HepG2 (cell line): Measurements from ENCODE around the gene VCL. TPM values are rescaled to one million over a fixed set of nuclear protein-coding genes. Genes with fewer than 3 reads are reported as not detected.

ENCODE experiments used
- ATAC-seq: fragments of 200-7000 bp; cut with Tn5 transposase; 3 replicates; pipeline ENCODE4 v1.9.1; 2020; ENCODE audit warnings: mild to moderate bottlenecking, moderate library complexity
- BruUV-seq: library from RNA; stranded (reverse); fragments of 400-500 nt; replicated peaks from 2 replicates; lab custom pipeline; 2021; lab: Mats Ljungman, UMichigan
- CTCF ChIA-PET: fragments of 300-600 bp; formaldehyde crosslinking; extraction: SDS; loops from one replicate; lab custom pipeline; 2021; ENCODE audit warnings: low total read pairs, inconsistent platforms, low intra/inter-chr PET ratio; lab: Yijun Ruan, JAX
- POLR2A ChIA-PET: fragments of 350-600 bp; sonication (Branson Sonifier 250); formaldehyde crosslinking; loops from one replicate; lab custom pipeline; 2020; ENCODE audit warnings: antibody characterized with exemption, inconsistent platforms; lab: Yijun Ruan, JAX
- DNase-seq: peaks from one replicate; pipeline ENCODE4 v3.0.0-alpha.2; 2015; ENCODE audit warnings: low spot score
- FAIRE-seq: peaks from 3 replicates; lab custom pipeline; 2011; peaks lifted over from hg19 to GRCh38; lab: Jason Lieb, UNC
- H2AFZ ChIP-seq: one replicate; pipeline ENCODE4 v1.6.1; 2011; ENCODE audit warnings: low read length, inconsistent platforms
- H3K27ac ChIP-seq: fragments of 300-600 bp; 3 replicates; pipeline ENCODE4 v1.8.0; 2011; ENCODE audit warnings: mixed run types, mild to moderate bottlenecking, mixed read lengths, low read length, inconsistent platforms; ENCODE audit not compliant: insufficient read depth; ENCODE audit errors: extremely low read length
- H3K27me3 ChIP-seq, 2 experiments: fragments of 200-600 bp in 1 of 2; 2 replicates in 1 of 2; 3 replicates in 1 of 2; pipeline versions ENCODE4 v1.6.0 to v1.8.0; 2011; ENCODE audit warnings: low read length in 2 of 2, mild to moderate bottlenecking in 2 of 2, moderate library complexity in 2 of 2, inconsistent platforms in 1 of 2; ENCODE audit not compliant: insufficient read depth in 2 of 2, control insufficient read depth in 1 of 2
- H3K36me3 ChIP-seq, 2 experiments: fragments of 200-600 bp in 1 of 2; replicated peaks in 1 of 2; 2 replicates in 1 of 2; 3 replicates in 1 of 2; pipeline versions ENCODE4 v1.5.1 to v1.8.0; 2011; ENCODE audit warnings: low read length in 2 of 2, inconsistent platforms in 1 of 2; ENCODE audit not compliant: insufficient read depth in 2 of 2, control insufficient read depth in 1 of 2
- H3K4me1 ChIP-seq: 2 replicates; pipeline ENCODE4 v1.5.1; 2012; ENCODE audit warnings: low read length, inconsistent platforms; ENCODE audit not compliant: insufficient read depth
- H3K4me2 ChIP-seq: 2 replicates; pipeline ENCODE4 v1.6.0; 2011; ENCODE audit warnings: low read depth, low read length, inconsistent platforms
- H3K4me3 ChIP-seq, 3 experiments: fragments of 200-600 bp in 1 of 3; sonication (generic), shearing (Covaris generic) in 1 of 3; replicated peaks in 1 of 3; 2 replicates each; pipeline ENCODE4 v1.5.1; 2011 to 2016; ENCODE audit warnings: low read length in 3 of 3, inconsistent platforms in 2 of 3, low read depth in 2 of 3, mild to moderate bottlenecking in 2 of 3, control low read depth in 1 of 3, mixed read lengths in 1 of 3; ENCODE audit not compliant: insufficient read depth in 1 of 3
- H3K79me2 ChIP-seq: one replicate; pipeline ENCODE4 v1.6.1; 2011; ENCODE audit warnings: low read length, inconsistent platforms; ENCODE audit not compliant: insufficient read depth
- H3K9ac ChIP-seq: 2 replicates; pipeline ENCODE4 v1.6.0; 2011; ENCODE audit warnings: mild to moderate bottlenecking, low read depth, low read length, inconsistent platforms; ENCODE audit not compliant: insufficient read depth
- H3K9me3 ChIP-seq: 2 replicates; pipeline ENCODE4 v1.5.1; 2012; ENCODE audit warnings: mild to moderate bottlenecking, low read length
- H4K20me1 ChIP-seq: 2 replicates; pipeline ENCODE4 v1.6.0; 2011; ENCODE audit warnings: inconsistent platforms, mild to moderate bottlenecking, low read length, moderate library complexity; ENCODE audit not compliant: insufficient read depth
- AKNA ChIP-seq: sonication (generic); formaldehyde crosslinking; IDR thresholded peaks from 2 replicates; pipeline ENCODE4 v1.4.0; 2020; ENCODE audit warnings: missing genetic modification reagents, borderline replicate concordance
- HDAC2 ChIP-seq: sonication (generic); formaldehyde crosslinking; IDR thresholded peaks from 2 replicates; pipeline ENCODE4 v1.4.0; 2020; ENCODE audit warnings: missing genetic modification reagents
- KLF6 ChIP-seq: IDR thresholded peaks from 2 replicates; pipeline ENCODE4 v1.8.0; 2016; ENCODE audit warnings: missing biosample characterization, missing genetic modification reagents
- NFKBIZ ChIP-seq: IDR thresholded peaks from 2 replicates; pipeline ENCODE4 v1.6.1; 2018; ENCODE audit warnings: missing genetic modification reagents, missing compliant biosample characterization
- SRF ChIP-seq: IDR thresholded peaks from 2 replicates; pipeline ENCODE4 v1.6.1; 2011; ENCODE audit warnings: mild to moderate bottlenecking, low read depth, low read length, moderate library complexity
- ZNF138 ChIP-seq: sonication (generic); formaldehyde crosslinking; IDR thresholded peaks from 2 replicates; pipeline ENCODE4 v1.5.0; 2020; ENCODE audit warnings: mild to moderate bottlenecking, low read depth, missing genetic modification reagents
- ZNF383 ChIP-seq: sonication (generic); formaldehyde crosslinking; IDR thresholded peaks from 2 replicates; pipeline ENCODE4 v1.4.0; 2020; ENCODE audit warnings: missing genetic modification reagents, mild to moderate bottlenecking, borderline replicate concordance
- ZNF580 ChIP-seq: IDR thresholded peaks from 2 replicates; pipeline ENCODE4 v1.6.1; 2016; ENCODE audit warnings: low read depth, borderline replicate concordance
- ZNF788 ChIP-seq: sonication (generic); formaldehyde crosslinking; IDR thresholded peaks from 2 replicates; pipeline ENCODE4 v1.5.0; 2020; ENCODE audit warnings: mild to moderate bottlenecking, missing genetic modification reagents, borderline replicate concordance
- WGBS: methylation state at CpG from one replicate; pipeline ENCODE4 v1.1.6; 2017; ENCODE audit warnings: low lambda C conversion rate; 5-methylcytosine and 5-hydroxymethylcytosine counted together
- in situ Hi-C: cut with HindIII; loops from 2 replicates; pipeline ENCODE4 v1.10.0; 2017; ENCODE audit warnings: low pct_unique_long_range_greater_than_20kb; ENCODE audit not compliant: extremely low pct_ligation_motif_present
- intact Hi-C: fragments of 100-400 bp; cut with micrococcal nuclease; formaldehyde crosslinking; loops from one replicate; pipeline ENCODE4 v1.10.0; 2022; ENCODE audit not compliant: unreplicated experiment
- polyA plus RNA-seq, 8 experiments: library from polyadenylated mRNA; depleted of rRNA in 3 of 8; stranded (reverse) in 7 of 8; unstranded in 1 of 8; fragments of >200 nt; fragmentation: Illumina TruSeq in 4 of 8; extraction: Trizol in 4 of 8; gene quantifications; 2 replicates each; pipeline versions ENCODE4 v1.2.1 to v1.2.3, GENCODE V29; 2011 to 2016; ENCODE audit warnings: low read depth in 4 of 8, missing spikeins in 1 of 8, mixed read lengths in 1 of 8; ENCODE audit not compliant: insufficient read depth in 1 of 8
- total RNA-seq, 5 experiments: library from RNA; depleted of rRNA; stranded (reverse); fragments of >200 nt; fragmentation: Illumina TruSeq; extraction: Trizol; gene quantifications; 2 replicates each; pipeline ENCODE4 v1.2.3, GENCODE V29; 2016; ENCODE audit warnings: low read depth in 1 of 5
- TF ChIP-seq, protein P1 (sequence below): sonication (generic); formaldehyde crosslinking; IDR thresholded peaks from 2 replicates; pipeline ENCODE4 v1.4.0; 2020; ENCODE audit warnings: missing genetic modification reagents
- TF ChIP-seq, protein P2 (sequence below): sonication (generic); formaldehyde crosslinking; IDR thresholded peaks from 2 replicates; pipeline ENCODE4 v1.4.0; 2020; ENCODE audit warnings: missing genetic modification reagents
- TF ChIP-seq, protein P3 (sequence below): sonication (generic); formaldehyde crosslinking; conservative IDR thresholded peaks from 2 replicates; pipeline ENCODE4 v1.5.0; 2020; ENCODE audit warnings: missing genetic modification reagents
- TF ChIP-seq, protein P4 (sequence below): sonication (generic); formaldehyde crosslinking; IDR thresholded peaks from 2 replicates; pipeline ENCODE4 v1.8.0; 2022; ENCODE audit warnings: mild to moderate bottlenecking, missing genetic modification reagents; ENCODE audit not compliant: insufficient replicate concordance

The VCL gene
- total and polyA plus RNA-seq, 2 of the 13 experiments (the other 11 are each of a cell fraction or from before 2014, with no cell fraction given) = 17.3 to 26.9 TPM

DNA sequence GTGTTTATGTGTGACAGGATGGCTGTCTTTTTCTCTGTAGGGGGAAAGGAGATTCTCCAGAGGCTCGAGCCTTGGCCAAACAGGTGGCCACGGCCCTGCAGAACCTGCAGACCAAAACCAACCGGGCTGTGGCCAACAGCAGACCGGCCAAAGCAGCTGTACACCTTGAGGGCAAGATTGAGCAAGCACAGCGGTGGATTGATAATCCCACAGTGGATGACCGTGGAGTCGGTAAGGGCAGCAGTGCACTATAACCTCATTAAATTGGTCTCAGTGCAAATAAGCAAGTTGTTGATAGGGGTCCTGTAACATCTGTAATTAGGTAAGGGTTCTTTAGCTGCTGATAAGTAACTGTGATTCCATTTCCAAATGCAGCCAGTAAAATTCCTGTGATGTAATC, 96.3 kb downstream of the VCL start:
- DNase-seq = no peak
- no TSS peak for BruUV-seq
- WGBS = 98% methylated on average over 6 of the region's 7 CpGs
- ChIA-PET POLR2A (no interaction called here), CTCF (no interaction called here)
- in situ Hi-C loops = no loop called here
- H3K9me3 ChIP-seq = no peaks in the 10 kb centered on the region
- intact Hi-C loops = no loop called here
- peaks cover 17 to 67% of the 10 kb centered on the region in 2 experiments; a peak in 4 of 5 replicates for H3K36me3 ChIP-seq
- H3K4me2 ChIP-seq = no peak overlapping the region
- FAIRE-seq = no peak
- H3K4me1 ChIP-seq = no peaks in the 10 kb centered on the region
- H3K27ac ChIP-seq = no peak overlapping the region
- no peaks in the 10 kb centered on the region for H4K20me1 ChIP-seq
- H3K79me2 ChIP-seq = no peaks in the 10 kb centered on the region
- H3K9ac ChIP-seq = no peak overlapping the region
- H3K27me3 ChIP-seq = no peaks in the 10 kb centered on the region
- ATAC-seq = no peak
- H3K4me3 ChIP-seq = no peak overlapping the region
- no peak overlapping the region for H2AFZ ChIP-seq
- TF ChIP-seq AKNA (CRISPR knock-in tag) (no peak), KLF6 (CRISPR knock-in tag) (no peak), NFKBIZ (CRISPR knock-in tag) (no peak), ZNF580 (CRISPR knock-in tag) (no peak), ZNF383 (CRISPR knock-in tag) (no peak), HDAC2 (CRISPR knock-in tag) (no peak), ZNF138 (CRISPR knock-in tag) (no peak), ZNF788 (no peak), SRF (no peak)
- TF ChIP-seq, protein P1, sequence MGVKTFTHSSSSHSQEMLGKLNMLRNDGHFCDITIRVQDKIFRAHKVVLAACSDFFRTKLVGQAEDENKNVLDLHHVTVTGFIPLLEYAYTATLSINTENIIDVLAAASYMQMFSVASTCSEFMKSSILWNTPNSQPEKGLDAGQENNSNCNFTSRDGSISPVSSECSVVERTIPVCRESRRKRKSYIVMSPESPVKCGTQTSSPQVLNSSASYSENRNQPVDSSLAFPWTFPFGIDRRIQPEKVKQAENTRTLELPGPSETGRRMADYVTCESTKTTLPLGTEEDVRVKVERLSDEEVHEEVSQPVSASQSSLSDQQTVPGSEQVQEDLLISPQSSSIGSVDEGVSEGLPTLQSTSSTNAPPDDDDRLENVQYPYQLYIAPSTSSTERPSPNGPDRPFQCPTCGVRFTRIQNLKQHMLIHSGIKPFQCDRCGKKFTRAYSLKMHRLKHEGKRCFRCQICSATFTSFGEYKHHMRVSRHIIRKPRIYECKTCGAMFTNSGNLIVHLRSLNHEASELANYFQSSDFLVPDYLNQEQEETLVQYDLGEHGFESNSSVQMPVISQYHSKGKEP = no peak
- TF ChIP-seq, protein P2, sequence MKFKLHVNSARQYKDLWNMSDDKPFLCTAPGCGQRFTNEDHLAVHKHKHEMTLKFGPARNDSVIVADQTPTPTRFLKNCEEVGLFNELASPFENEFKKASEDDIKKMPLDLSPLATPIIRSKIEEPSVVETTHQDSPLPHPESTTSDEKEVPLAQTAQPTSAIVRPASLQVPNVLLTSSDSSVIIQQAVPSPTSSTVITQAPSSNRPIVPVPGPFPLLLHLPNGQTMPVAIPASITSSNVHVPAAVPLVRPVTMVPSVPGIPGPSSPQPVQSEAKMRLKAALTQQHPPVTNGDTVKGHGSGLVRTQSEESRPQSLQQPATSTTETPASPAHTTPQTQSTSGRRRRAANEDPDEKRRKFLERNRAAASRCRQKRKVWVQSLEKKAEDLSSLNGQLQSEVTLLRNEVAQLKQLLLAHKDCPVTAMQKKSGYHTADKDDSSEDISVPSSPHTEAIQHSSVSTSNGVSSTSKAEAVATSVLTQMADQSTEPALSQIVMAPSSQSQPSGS (CRISPR knock-in tag) = no peak
- TF ChIP-seq, protein P3, sequence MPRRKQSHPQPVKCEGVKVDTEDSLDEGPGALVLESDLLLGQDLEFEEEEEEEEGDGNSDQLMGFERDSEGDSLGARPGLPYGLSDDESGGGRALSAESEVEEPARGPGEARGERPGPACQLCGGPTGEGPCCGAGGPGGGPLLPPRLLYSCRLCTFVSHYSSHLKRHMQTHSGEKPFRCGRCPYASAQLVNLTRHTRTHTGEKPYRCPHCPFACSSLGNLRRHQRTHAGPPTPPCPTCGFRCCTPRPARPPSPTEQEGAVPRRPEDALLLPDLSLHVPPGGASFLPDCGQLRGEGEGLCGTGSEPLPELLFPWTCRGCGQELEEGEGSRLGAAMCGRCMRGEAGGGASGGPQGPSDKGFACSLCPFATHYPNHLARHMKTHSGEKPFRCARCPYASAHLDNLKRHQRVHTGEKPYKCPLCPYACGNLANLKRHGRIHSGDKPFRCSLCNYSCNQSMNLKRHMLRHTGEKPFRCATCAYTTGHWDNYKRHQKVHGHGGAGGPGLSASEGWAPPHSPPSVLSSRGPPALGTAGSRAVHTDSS (CRISPR knock-in tag) = no peak
- TF ChIP-seq, protein P4, sequence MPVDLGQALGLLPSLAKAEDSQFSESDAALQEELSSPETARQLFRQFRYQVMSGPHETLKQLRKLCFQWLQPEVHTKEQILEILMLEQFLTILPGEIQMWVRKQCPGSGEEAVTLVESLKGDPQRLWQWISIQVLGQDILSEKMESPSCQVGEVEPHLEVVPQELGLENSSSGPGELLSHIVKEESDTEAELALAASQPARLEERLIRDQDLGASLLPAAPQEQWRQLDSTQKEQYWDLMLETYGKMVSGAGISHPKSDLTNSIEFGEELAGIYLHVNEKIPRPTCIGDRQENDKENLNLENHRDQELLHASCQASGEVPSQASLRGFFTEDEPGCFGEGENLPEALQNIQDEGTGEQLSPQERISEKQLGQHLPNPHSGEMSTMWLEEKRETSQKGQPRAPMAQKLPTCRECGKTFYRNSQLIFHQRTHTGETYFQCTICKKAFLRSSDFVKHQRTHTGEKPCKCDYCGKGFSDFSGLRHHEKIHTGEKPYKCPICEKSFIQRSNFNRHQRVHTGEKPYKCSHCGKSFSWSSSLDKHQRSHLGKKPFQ (CRISPR knock-in tag) = no peak
